ENCODE data around the gene EPHA4. TPM values are rescaled to one million over a fixed set of nuclear protein-coding genes. Genes with fewer than 3 reads are reported as not detected.

EPHA4 gene
- total RNA-seq, 1 experiment from 2014 or later, result 3.3 TPM

DNA sequence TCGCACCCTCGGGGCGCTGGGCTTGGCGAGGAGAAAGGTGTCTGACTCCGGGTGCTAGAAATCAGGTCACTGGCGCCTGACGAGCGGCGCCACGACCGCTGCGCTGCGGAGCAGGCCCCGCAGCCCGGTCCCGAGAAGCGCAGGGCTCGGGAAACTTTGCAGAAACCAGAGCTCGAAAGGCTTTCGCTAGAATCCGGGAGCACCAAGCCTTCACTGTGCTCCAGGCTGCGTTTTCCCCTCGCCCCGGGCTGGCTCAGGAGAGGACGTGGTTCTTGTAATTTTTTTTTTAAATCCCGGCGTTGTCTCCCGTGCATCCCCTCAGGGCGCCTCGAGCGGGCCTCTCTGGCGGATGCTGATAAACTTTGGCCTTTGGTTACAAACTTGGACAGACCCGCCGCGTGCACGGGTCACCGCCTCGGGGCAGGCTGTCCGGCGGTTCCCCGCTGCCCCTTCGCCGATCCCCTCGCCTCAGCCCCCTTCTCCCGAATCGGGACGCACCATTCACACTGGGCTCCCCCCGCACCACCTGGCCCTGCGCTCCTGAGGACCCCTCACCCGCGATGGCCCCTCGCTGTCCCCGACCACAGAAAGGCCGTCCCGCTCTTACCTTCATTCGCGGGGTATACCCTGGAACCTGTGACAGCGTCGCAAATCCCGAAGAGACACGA lies 419 bp downstream of the EPHA4 start:
- Histone ChIP-seq H3K9me2 (replicated peaks; ENCODE audit: low read length) (no peaks in the 10 kb centered on the region), H3K36me3 (ENCODE audit: low read depth, low read length) (no peaks in the 10 kb centered on the region), H3K4me3 (ENCODE audit: low read length) (peak overlapping the region; percentile 96), H2AFZ (ENCODE audit: low read length) (peak overlapping the region; percentile 96), H3K27ac (ENCODE audit: low read length) (no peak overlapping the region), H3K4me1 (ENCODE audit: insufficient read depth, low read length) (peaks cover 18% of the 10 kb centered on the region; the same call in 1 of the 2 replicates), H3K27me3 (ENCODE audit: low read length) (peaks cover 26% of the 10 kb centered on the region), H3K9me3 (ENCODE audit: low read length) (no peaks in the 10 kb centered on the region), H4K20me1 (ENCODE audit: low read length) (no peaks in the 10 kb centered on the region), H3K4me2 (ENCODE audit: low read length) (peak overlapping the region; percentile 100), H3K79me2 (ENCODE audit: low read length) (no peaks in the 10 kb centered on the region), H3K9ac (ENCODE audit: low read length) (peak overlapping the region; percentile 61), H3F3A (ENCODE audit: low read length, unreplicated experiment) (no peaks in the 10 kb centered on the region)
- no peak for TF ChIP-seq EZH2phosphoT487 (IDR thresholded peaks at IDR 0.05; ENCODE audit: borderline replicate concordance, low read length)
- no peak for TF ChIP-seq EZH2 (IDR thresholded peaks at IDR 0.05; ENCODE audit: low read length, unreplicated experiment)
- TF ChIP-seq, protein P1, sequence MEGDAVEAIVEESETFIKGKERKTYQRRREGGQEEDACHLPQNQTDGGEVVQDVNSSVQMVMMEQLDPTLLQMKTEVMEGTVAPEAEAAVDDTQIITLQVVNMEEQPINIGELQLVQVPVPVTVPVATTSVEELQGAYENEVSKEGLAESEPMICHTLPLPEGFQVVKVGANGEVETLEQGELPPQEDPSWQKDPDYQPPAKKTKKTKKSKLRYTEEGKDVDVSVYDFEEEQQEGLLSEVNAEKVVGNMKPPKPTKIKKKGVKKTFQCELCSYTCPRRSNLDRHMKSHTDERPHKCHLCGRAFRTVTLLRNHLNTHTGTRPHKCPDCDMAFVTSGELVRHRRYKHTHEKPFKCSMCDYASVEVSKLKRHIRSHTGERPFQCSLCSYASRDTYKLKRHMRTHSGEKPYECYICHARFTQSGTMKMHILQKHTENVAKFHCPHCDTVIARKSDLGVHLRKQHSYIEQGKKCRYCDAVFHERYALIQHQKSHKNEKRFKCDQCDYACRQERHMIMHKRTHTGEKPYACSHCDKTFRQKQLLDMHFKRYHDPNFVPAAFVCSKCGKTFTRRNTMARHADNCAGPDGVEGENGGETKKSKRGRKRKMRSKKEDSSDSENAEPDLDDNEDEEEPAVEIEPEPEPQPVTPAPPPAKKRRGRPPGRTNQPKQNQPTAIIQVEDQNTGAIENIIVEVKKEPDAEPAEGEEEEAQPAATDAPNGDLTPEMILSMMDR (conservative IDR thresholded peaks at IDR 0.05; ENCODE audit: low read depth, low read length), result no peak
- intact Hi-C loops (cut with micrococcal nuclease), result loop anchor here (1.0 to 10.0 kb wide), 9 partner anchors 38 to 1407 kb away; no protein-coding TSS in a partner anchor
- ChIA-PET CTCF (interaction anchor here (0.5 kb wide), 1 partner anchor 128 kb away, joined by 3 read pairs; no protein-coding TSS in a partner anchor), POLR2A (ENCODE audit: unreplicated experiment) (no interaction called here)
- ATAC-seq (0 out of 2 replicates have a peak, but pooled peaks have one; percentile 2), DNase-seq (peak; percentile 44)
- TSS peak; percentile 50 for BruUV-seq (replicated peaks)

GRCh38 chr2:221571025-221571550 lies 1.0 kb downstream of the EPHA4 start:
- no peak for TF ChIP-seq EZH2phosphoT487 (IDR thresholded peaks at IDR 0.05; ENCODE audit: borderline replicate concordance, low read length)
- no peak for TF ChIP-seq EZH2 (IDR thresholded peaks at IDR 0.05; ENCODE audit: low read length, unreplicated experiment)
- TF ChIP-seq, protein P1 (conservative IDR thresholded peaks at IDR 0.05; ENCODE audit: low read depth, low read length), result no peak
- H3K4me3 ChIP-seq (ENCODE audit: low read length), result peak overlapping the region; percentile 96
- peak overlapping the region; percentile 100 for H3K4me2 ChIP-seq (ENCODE audit: low read length)
- no peaks in the 10 kb centered on the region for H4K20me1 ChIP-seq (ENCODE audit: low read length)
- ChIA-PET CTCF (no interaction called here), POLR2A (ENCODE audit: unreplicated experiment) (no interaction called here)
- H2AFZ ChIP-seq (ENCODE audit: low read length), result peak overlapping the region; percentile 96
- BruUV-seq (replicated peaks), result no TSS peak
- intact Hi-C loops (cut with micrococcal nuclease), result loop anchor here (5.0 to 10.0 kb wide), 7 partner anchors 54 to 1294 kb away; no protein-coding TSS in a partner anchor
- H3K79me2 ChIP-seq (ENCODE audit: low read length), result no peaks in the 10 kb centered on the region
- H3K9ac ChIP-seq (ENCODE audit: low read length), result peak overlapping the region; percentile 61; the same call in 1 of the 2 replicates
- DNase-seq, result no peak
- H3K27me3 ChIP-seq (ENCODE audit: low read length), result peaks cover 23% of the 10 kb centered on the region
- no peaks in the 10 kb centered on the region for H3K36me3 ChIP-seq (ENCODE audit: low read depth, low read length)
- no peaks in the 10 kb centered on the region for H3F3A ChIP-seq (ENCODE audit: low read length, unreplicated experiment)
- H3K9me2 ChIP-seq (replicated peaks; ENCODE audit: low read length), result no peaks in the 10 kb centered on the region
- peaks cover 18% of the 10 kb centered on the region; the same call in 1 of the 2 replicates for H3K4me1 ChIP-seq (ENCODE audit: insufficient read depth, low read length)
- no peaks in the 10 kb centered on the region for H3K9me3 ChIP-seq (ENCODE audit: low read length)
- no peak overlapping the region for H3K27ac ChIP-seq (ENCODE audit: low read length)
- no peak for ATAC-seq
